K562 (cell line): ENCODE measurements around the gene IL17REL. TPM values are rescaled to one million over a fixed set of nuclear protein-coding genes. Genes with fewer than 3 reads are reported as not detected.

ENCODE experiments used
- ATF7 ChIP-seq: fragments of 450-650 bp; IDR thresholded peaks from 2 replicates; pipeline ENCODE4 v1.7.1; 2014; ENCODE audit warnings: mild to moderate bottlenecking, moderate library complexity
- CBFA2T3 ChIP-seq: fragments of 450-650 bp; IDR thresholded peaks from 2 replicates; pipeline ENCODE4 v1.6.1; 2017
- DPF2 ChIP-seq: fragments of 450-650 bp; IDR thresholded peaks from 2 replicates; pipeline ENCODE4 v1.6.1; 2016
- EGR1 ChIP-seq: fragments of 450-650 bp; conservative IDR thresholded peaks from 2 replicates; pipeline ENCODE4 v1.6.1; 2017; ENCODE audit warnings: mild to moderate bottlenecking
- EP300 ChIP-seq: IDR thresholded peaks from 2 replicates; pipeline ENCODE4 v1.6.1; 2012; ENCODE audit warnings: low read length, improper control_type of control experiment
- MXI1 ChIP-seq: IDR thresholded peaks from 2 replicates; pipeline ENCODE4 v1.6.1; 2011; ENCODE audit warnings: low read depth, mild to moderate bottlenecking, improper control_type of control experiment, low read length
- MYC ChIP-seq, 2 experiments: fragments of 250-450 bp in 1 of 2; sonication (Bioruptor Pico) in 1 of 2; IDR thresholded peaks; 2 replicates each; pipeline versions ENCODE4 v1.5.1 to v1.6.1; 2012 to 2021; ENCODE audit warnings: low read depth in 2 of 2, borderline replicate concordance in 1 of 2, improper control_type of control experiment in 1 of 2, low read length in 1 of 2, mild to moderate bottlenecking in 1 of 2, moderate library complexity in 1 of 2
- NELFE ChIP-seq: IDR thresholded peaks from 2 replicates; pipeline ENCODE4 v1.6.1; 2011; ENCODE audit warnings: mild to moderate bottlenecking; ENCODE audit not compliant: insufficient read depth, insufficient read length
- NEUROD1 ChIP-seq: fragments of 150-350 bp; IDR thresholded peaks from 2 replicates; pipeline ENCODE4 v1.6.1; 2014; ENCODE audit warnings: borderline replicate concordance, low read length, low read depth; ENCODE audit not compliant: partially characterized antibody
- PML ChIP-seq: IDR thresholded peaks from 2 replicates; pipeline ENCODE4 v1.6.1; 2012; ENCODE audit warnings: low read length, inconsistent platforms
- RBM34 ChIP-seq: fragments of 200-400 bp; formaldehyde crosslinking; IDR thresholded peaks from 2 replicates; pipeline ENCODE4 v1.6.1; 2018; ENCODE audit warnings: low read length, borderline replicate concordance; ENCODE audit not compliant: insufficient read depth
- SRSF7 ChIP-seq: fragments of 200-400 bp; formaldehyde crosslinking; optimal IDR thresholded peaks from 2 replicates; pipeline ENCODE3; 2017; ENCODE audit warnings: mild to moderate bottlenecking, low read depth, low read length
- TBP ChIP-seq: optimal IDR thresholded peaks from 2 replicates; pipeline ENCODE3; 2011; ENCODE audit warnings: low read depth, low read length, improper control_type of control experiment
- TCFL5 ChIP-seq: fragments of 250-450 bp; sonication (Bioruptor Pico); conservative IDR thresholded peaks from 2 replicates; pipeline ENCODE4 v1.6.1; 2021; ENCODE audit warnings: mild to moderate bottlenecking, moderate library complexity, matching md5 sums
- YY1 ChIP-seq, 3 experiments: IDR thresholded peaks; 2 replicates each; pipeline ENCODE4 v1.6.1; 2011; ENCODE audit warnings: low read length in 2 of 3, mild to moderate bottlenecking in 2 of 3, moderate library complexity in 2 of 3, borderline replicate concordance in 1 of 3, control low read depth in 1 of 3, low read depth in 1 of 3; ENCODE audit not compliant: insufficient read depth in 3 of 3, insufficient replicate concordance in 2 of 3, control insufficient read depth in 1 of 3, insufficient read length in 1 of 3; ENCODE audit errors: extremely low read depth in 1 of 3
- ZC3H8 ChIP-seq: fragments of 450-650 bp; IDR thresholded peaks from 2 replicates; pipeline ENCODE4 v1.6.1; 2017
- ZFX ChIP-seq: sonication (generic); formaldehyde crosslinking; IDR thresholded peaks from 2 replicates; pipeline ENCODE4 v1.8.0; 2022; ENCODE audit warnings: mild to moderate bottlenecking, missing genetic modification reagents, moderate library complexity
- ZNF830 ChIP-seq: fragments of 250-450 bp; sonication (Bioruptor Pico); IDR thresholded peaks from 2 replicates; pipeline ENCODE4 v1.5.0; 2021; ENCODE audit warnings: mild to moderate bottlenecking
- polyA plus RNA-seq, 8 experiments: library from polyadenylated mRNA; depleted of rRNA in 4 of 8; stranded (reverse) in 5 of 8; unstranded in 3 of 8; fragments of >200 nt; fragmentation: Nextera tagmentation in 2 of 8; fragmentation: Illumina TruSeq in 1 of 8; extraction: Ambion mirVana in 2 of 8; extraction: Trizol in 1 of 8; gene quantifications; 2 replicates each; pipeline versions ENCODE4 v1.2.1 to v1.2.3, GENCODE V29; 2011 to 2014; ENCODE audit warnings: inconsistent platforms in 1 of 8, missing spikeins in 1 of 8
- total RNA-seq, 7 experiments: library from RNA; depleted of rRNA in 6 of 7; stranded (reverse); fragments of >200 nt in 6 of 7; fragmentation: Illumina TruSeq in 2 of 7; extraction: Trizol in 2 of 7; gene quantifications; 2 replicates each; pipeline versions ENCODE4 v1.2.1 to v1.2.3, GENCODE V29; 2011 to 2021; ENCODE audit warnings: low replicate concordance in 1 of 7
- TF ChIP-seq, protein P1 (sequence below): fragments of 200-800 bp; sonication (Bioruptor generic); IDR thresholded peaks from 2 replicates; pipeline ENCODE4 v1.6.1; 2017; ENCODE audit warnings: missing genetic modification characterization, missing compliant biosample characterization
- TF ChIP-seq, protein P2 (sequence below): sonication (generic); formaldehyde crosslinking; IDR thresholded peaks from 2 replicates; pipeline ENCODE4 v1.5.0; 2020; ENCODE audit warnings: missing genetic modification reagents
- TF ChIP-seq, protein P3 (sequence below), 2 experiments: IDR thresholded peaks; 2 replicates each; pipeline ENCODE4 v1.6.1; 2011; ENCODE audit warnings: borderline replicate concordance in 1 of 2, control low read depth in 1 of 2, low read depth in 1 of 2, low read length in 1 of 2, mild to moderate bottlenecking in 1 of 2, mixed read lengths in 1 of 2, moderate library complexity in 1 of 2; ENCODE audit not compliant: insufficient read depth in 1 of 2, insufficient read length in 1 of 2, poor library complexity in 1 of 2, severe bottlenecking in 1 of 2; ENCODE audit errors: extremely low read depth in 1 of 2
- TF ChIP-seq, protein P4 (sequence below): sonication (generic); formaldehyde crosslinking; IDR thresholded peaks from 2 replicates; pipeline ENCODE4 v1.8.0; 2022; ENCODE audit warnings: mild to moderate bottlenecking, missing genetic modification reagents

Gene IL17REL
- total and polyA plus RNA-seq, 9 of the 15 experiments (the other 6 are each of a cell fraction or from before 2014, with no cell fraction given), result 0.05 to 0.42 (median 0.11) TPM; not detected in 4

DNA sequence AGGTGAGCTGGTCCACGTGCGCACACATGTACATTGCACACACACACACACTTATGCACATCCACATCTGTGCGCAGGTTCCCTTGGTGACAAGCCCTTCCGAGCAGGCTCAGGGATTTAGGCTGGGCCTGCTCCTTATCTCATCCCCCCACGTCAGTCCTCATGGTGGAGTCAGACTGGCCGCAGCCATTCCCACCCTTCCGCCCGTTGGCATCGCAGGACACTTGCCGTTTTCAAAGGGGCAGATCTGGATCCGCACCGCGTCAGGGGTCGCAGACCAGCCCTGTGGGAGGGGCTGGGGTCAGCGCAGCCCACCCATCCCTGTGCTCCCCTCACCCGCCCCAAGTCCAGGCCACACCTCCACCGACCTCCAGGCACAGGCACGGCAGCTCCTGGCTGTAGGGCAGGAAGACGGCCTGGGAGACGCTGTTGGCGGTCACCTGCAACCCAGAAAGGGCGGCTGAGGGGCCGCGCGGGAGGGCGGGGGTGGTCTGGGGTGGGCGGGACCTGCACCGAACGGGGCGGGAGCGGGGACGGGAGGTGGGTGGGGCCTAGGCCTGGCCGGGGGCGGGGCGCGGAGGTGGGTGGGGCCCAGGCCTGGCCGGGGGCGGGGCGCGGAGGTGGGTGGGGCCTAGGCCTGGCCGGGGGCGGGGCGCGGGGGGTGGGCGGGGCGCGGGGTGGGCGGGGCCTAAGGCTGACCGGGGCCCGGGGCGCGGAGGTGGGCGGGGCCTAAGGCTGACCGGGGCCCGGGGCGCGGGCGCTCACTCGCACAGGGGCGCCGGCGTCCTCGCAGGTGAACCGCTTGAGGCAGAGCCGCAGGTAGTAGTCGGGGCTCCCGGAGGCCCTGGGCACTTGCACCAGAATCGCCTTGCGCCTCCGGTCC, 13.3 kb downstream of the IL17REL start (continued):
- TF ChIP-seq EP300 (no peak), ZFX (CRISPR knock-in tag) (peak; percentile 64), CBFA2T3 (peak; percentile 23; the same call in 1 of the 2 replicates), NELFE (no peak), MYC (IDR thresholded peaks at IDR 0.05; ENCODE audit: low read depth, low read length) (peak; percentile 50; the same call in 1 of the 2 replicates), MYC (CRISPR knock-in tag; IDR thresholded peaks at IDR 0.05; ENCODE audit: borderline replicate concordance, low read depth) (no peak), ZC3H8 (no peak), NEUROD1 (no peak), EGR1 (peak; percentile 30; the same call in 1 of the 2 replicates), ATF7 (0 out of 2 replicates have a peak, but pooled peaks have one; percentile 18), PML (no peak), DPF2 (peak; percentile 39; the same call in 1 of the 2 replicates), RBM34 (no peak), YY1 (IDR thresholded peaks at IDR 0.05; ENCODE audit: borderline replicate concordance in 1 of 3, control insufficient read depth in 1 of 3, extremely low read depth in 1 of 3, insufficient read depth in 3 of 3, insufficient read length in 1 of 3, insufficient replicate concordance in 2 of 3, low read depth in 1 of 3, low read length in 2 of 3) (peak in 2 of 3 experiments; percentile 64 to 79), MXI1 (no peak), SRSF7 (no peak), TCFL5 (no peak), ZNF830 (no peak), TBP (peak; percentile 7)
- TF ChIP-seq, protein P1, sequence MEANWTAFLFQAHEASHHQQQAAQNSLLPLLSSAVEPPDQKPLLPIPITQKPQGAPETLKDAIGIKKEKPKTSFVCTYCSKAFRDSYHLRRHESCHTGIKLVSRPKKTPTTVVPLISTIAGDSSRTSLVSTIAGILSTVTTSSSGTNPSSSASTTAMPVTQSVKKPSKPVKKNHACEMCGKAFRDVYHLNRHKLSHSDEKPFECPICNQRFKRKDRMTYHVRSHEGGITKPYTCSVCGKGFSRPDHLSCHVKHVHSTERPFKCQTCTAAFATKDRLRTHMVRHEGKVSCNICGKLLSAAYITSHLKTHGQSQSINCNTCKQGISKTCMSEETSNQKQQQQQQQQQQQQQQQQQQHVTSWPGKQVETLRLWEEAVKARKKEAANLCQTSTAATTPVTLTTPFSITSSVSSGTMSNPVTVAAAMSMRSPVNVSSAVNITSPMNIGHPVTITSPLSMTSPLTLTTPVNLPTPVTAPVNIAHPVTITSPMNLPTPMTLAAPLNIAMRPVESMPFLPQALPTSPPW (CRISPR knock-in tag), result peak; percentile 59
- TF ChIP-seq, protein P2, sequence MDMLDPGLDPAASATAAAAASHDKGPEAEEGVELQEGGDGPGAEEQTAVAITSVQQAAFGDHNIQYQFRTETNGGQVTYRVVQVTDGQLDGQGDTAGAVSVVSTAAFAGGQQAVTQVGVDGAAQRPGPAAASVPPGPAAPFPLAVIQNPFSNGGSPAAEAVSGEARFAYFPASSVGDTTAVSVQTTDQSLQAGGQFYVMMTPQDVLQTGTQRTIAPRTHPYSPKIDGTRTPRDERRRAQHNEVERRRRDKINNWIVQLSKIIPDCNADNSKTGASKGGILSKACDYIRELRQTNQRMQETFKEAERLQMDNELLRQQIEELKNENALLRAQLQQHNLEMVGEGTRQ (CRISPR knock-in tag), result no peak
- TF ChIP-seq, protein P3, sequence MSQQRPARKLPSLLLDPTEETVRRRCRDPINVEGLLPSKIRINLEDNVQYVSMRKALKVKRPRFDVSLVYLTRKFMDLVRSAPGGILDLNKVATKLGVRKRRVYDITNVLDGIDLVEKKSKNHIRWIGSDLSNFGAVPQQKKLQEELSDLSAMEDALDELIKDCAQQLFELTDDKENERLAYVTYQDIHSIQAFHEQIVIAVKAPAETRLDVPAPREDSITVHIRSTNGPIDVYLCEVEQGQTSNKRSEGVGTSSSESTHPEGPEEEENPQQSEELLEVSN (IDR thresholded peaks at IDR 0.05; ENCODE audit: borderline replicate concordance in 1 of 2, extremely low read depth in 1 of 2, insufficient read depth in 1 of 2, insufficient read length in 1 of 2, low read depth in 1 of 2, low read length in 1 of 2, poor library complexity in 1 of 2, severe bottlenecking in 1 of 2), result peak in 1 of 2 experiments; percentile 46
- TF ChIP-seq, protein P4, sequence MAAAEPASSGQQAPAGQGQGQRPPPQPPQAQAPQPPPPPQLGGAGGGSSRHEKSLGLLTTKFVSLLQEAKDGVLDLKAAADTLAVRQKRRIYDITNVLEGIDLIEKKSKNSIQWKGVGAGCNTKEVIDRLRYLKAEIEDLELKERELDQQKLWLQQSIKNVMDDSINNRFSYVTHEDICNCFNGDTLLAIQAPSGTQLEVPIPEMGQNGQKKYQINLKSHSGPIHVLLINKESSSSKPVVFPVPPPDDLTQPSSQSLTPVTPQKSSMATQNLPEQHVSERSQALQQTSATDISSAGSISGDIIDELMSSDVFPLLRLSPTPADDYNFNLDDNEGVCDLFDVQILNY (CRISPR knock-in tag), result no peak
